Measurements from ENCODE around the gene CDRT15. TPM values are rescaled to one million over a fixed set of nuclear protein-coding genes. Genes with fewer than 3 reads are reported as not detected.
A peak's percentile ranks its signal among the peaks of the same experiment; 100 is the strongest.
"Not testable (repeated sequence)": the region's sequence is repeated elsewhere in the genome, so short reads cannot be mapped to it uniquely, and the experiment has no call there.

Gene CDRT15
- total RNA-seq, 1 donor from 2014 or later, result not detected

GRCh38 chr17:14268264-14268663 is 31.6 kb upstream of the CDRT15 start:
- no peak for DNase-seq
- no peaks in the 10 kb centered on the region for H3K4me1 ChIP-seq
- TF ChIP-seq CTCF (IDR thresholded peaks at IDR 0.05; ENCODE audit: borderline replicate concordance), result peak; percentile 14
- H3K27ac ChIP-seq (replicated peaks), result no peak overlapping the region
- no peak overlapping the region for H3K4me3 ChIP-seq
- peaks cover 2% of the 10 kb centered on the region for H3K9me3 ChIP-seq (replicated peaks)
- peaks cover 47% of the 10 kb centered on the region for H3K27me3 ChIP-seq (ENCODE audit: low read depth)
- intact Hi-C loops (cut with micrococcal nuclease), result no loop called here
- H3K36me3 ChIP-seq, result no peaks in the 10 kb centered on the region

- Histone ChIP-seq H3K27ac (replicated peaks) (no peak overlapping the region), H3K4me3 (no peak overlapping the region), H3K9me3 (replicated peaks) (no peaks in the 10 kb centered on the region), H3K36me3 (no peaks in the 10 kb centered on the region), H3K27me3 (ENCODE audit: low read depth) (peaks cover 33% of the 10 kb centered on the region), H3K4me1 (no peaks in the 10 kb centered on the region)
- no peak for TF ChIP-seq CTCF (IDR thresholded peaks at IDR 0.05; ENCODE audit: borderline replicate concordance)
- intact Hi-C loops (cut with micrococcal nuclease), result no loop called here
- DNase-seq, result no peak
These were observed 24.7 kb upstream of the CDRT15 start for GRCh38 chr17:14261406-14261805.

GRCh38 chr17:14245629-14246028 is 9.0 kb upstream of the CDRT15 start:
- intact Hi-C loops (cut with micrococcal nuclease), result no loop called here

GRCh38 chr17:14245002-14245401 is 8.3 kb upstream of the CDRT15 start:
- no peak for DNase-seq
- intact Hi-C loops (cut with micrococcal nuclease), result no loop called here

More at GRCh38 chr17:14245629-14246028, 9.0 kb upstream of the CDRT15 start:
- H3K4me3 ChIP-seq, result no peak overlapping the region
- H3K4me1 ChIP-seq, result no peaks in the 10 kb centered on the region
- no peak overlapping the region for H3K27ac ChIP-seq (replicated peaks)
- TF ChIP-seq CTCF (IDR thresholded peaks at IDR 0.05; ENCODE audit: borderline replicate concordance), result no peak
- DNase-seq, result no peak
- H3K9me3 ChIP-seq (replicated peaks), result no peaks in the 10 kb centered on the region
- no peaks in the 10 kb centered on the region for H3K36me3 ChIP-seq
- H3K27me3 ChIP-seq (ENCODE audit: low read depth), result peaks cover 11% of the 10 kb centered on the region

GRCh38 chr17:14239271-14239670 is 2.6 kb upstream of the CDRT15 start:
- H3K4me3 ChIP-seq; H3K27me3 ChIP-seq (ENCODE audit: low read depth); H3K4me1 ChIP-seq; H3K9me3 ChIP-seq (replicated peaks); intact Hi-C loops (cut with micrococcal nuclease); H3K36me3 ChIP-seq; DNase-seq; H3K27ac ChIP-seq (replicated peaks): not testable (repeated sequence)

More at GRCh38 chr17:14245002-14245401, 8.3 kb upstream of the CDRT15 start:
- H3K27ac ChIP-seq (replicated peaks), result no peak overlapping the region
- H3K4me3 ChIP-seq, result no peak overlapping the region
- H3K27me3 ChIP-seq (ENCODE audit: low read depth), result peaks cover 11% of the 10 kb centered on the region
- no peaks in the 10 kb centered on the region for H3K36me3 ChIP-seq
- H3K9me3 ChIP-seq (replicated peaks), result no peaks in the 10 kb centered on the region
- H3K4me1 ChIP-seq, result no peaks in the 10 kb centered on the region
- TF ChIP-seq CTCF (IDR thresholded peaks at IDR 0.05; ENCODE audit: borderline replicate concordance), result no peak

GRCh38 chr17:14236032-14236431 is 630 bp downstream of the CDRT15 start:
- H3K27ac ChIP-seq (replicated peaks); intact Hi-C loops (cut with micrococcal nuclease); DNase-seq; H3K9me3 ChIP-seq (replicated peaks); H3K4me3 ChIP-seq; H3K27me3 ChIP-seq (ENCODE audit: low read depth); H3K4me1 ChIP-seq; H3K36me3 ChIP-seq: not testable (repeated sequence)

GRCh38 chr17:14235047-14235446 is 1.6 kb downstream of the CDRT15 start:
- H3K9me3 ChIP-seq (replicated peaks); H3K36me3 ChIP-seq; H3K27me3 ChIP-seq (ENCODE audit: low read depth); DNase-seq; H3K27ac ChIP-seq (replicated peaks); H3K4me3 ChIP-seq; H3K4me1 ChIP-seq; intact Hi-C loops (cut with micrococcal nuclease): not testable (repeated sequence)

- H3K4me3 ChIP-seq; DNase-seq; H3K9me3 ChIP-seq (replicated peaks); intact Hi-C loops (cut with micrococcal nuclease); H3K27ac ChIP-seq (replicated peaks); H3K27me3 ChIP-seq (ENCODE audit: low read depth); H3K36me3 ChIP-seq; H3K4me1 ChIP-seq: not testable (repeated sequence)
These were observed 5.5 kb downstream of the CDRT15 start for GRCh38 chr17:14231187-14231586.
